ENCODE measurements around the gene DENND1A. TPM values are rescaled to one million over a fixed set of nuclear protein-coding genes. Genes with fewer than 3 reads are reported as not detected.
A peak's percentile ranks its signal among the peaks of the same experiment; 100 is the strongest.

Gene DENND1A
- total and polyA plus RNA-seq, 2 experiments from 2014 or later = 13.1 to 28.7 TPM

GRCh38 chr9:123622711-123623241, 307.1 kb downstream of the DENND1A start:
- Histone ChIP-seq H3K27ac (ENCODE audit: low read depth) (peak overlapping the region; percentile 20; the same call in 1 of the 2 replicates), H2AFZ (no peak overlapping the region), H3K9me2 (ENCODE audit: insufficient read depth) (no peaks in the 10 kb centered on the region), H3F3A (replicated peaks; ENCODE audit: low read depth) (no peaks in the 10 kb centered on the region), H3K36me3 (ENCODE audit: insufficient read depth) (no peaks in the 10 kb centered on the region), H3K79me2 (replicated peaks; ENCODE audit: insufficient read depth) (no peaks in the 10 kb centered on the region), H3K4me2 (no peak overlapping the region), H3K4me3 (no peak overlapping the region), H3K27me3 (ENCODE audit: insufficient read depth) (no peaks in the 10 kb centered on the region), H4K20me1 (replicated peaks; ENCODE audit: insufficient read depth) (peaks cover 7% of the 10 kb centered on the region; the same call in 1 of the 2 replicates), H3K4me1 (ENCODE audit: insufficient read depth) (peaks cover 18% of the 10 kb centered on the region; the same call in 1 of the 2 replicates)
- Mint-ChIP-seq H3K27ac (peak overlapping the region; percentile 50; the same call in 1 of the 2 replicates), H3K4me3 (no peak overlapping the region), H3K27me3 (ENCODE audit: insufficient read depth, low read depth, poor library complexity) (peaks cover 5% of the 10 kb centered on the region), H3K4me1 (peaks cover 32% of the 10 kb centered on the region), H3K36me3 (ENCODE audit: low read depth) (no peaks in the 10 kb centered on the region; the same call in 2 of the 3 replicates), H3K9me3 (no peaks in the 10 kb centered on the region)
- ATAC-seq (no peak), DNase-seq (ENCODE audit: low spot score) (peak; percentile 33)
- TF ChIP-seq STAT1 (IDR thresholded peaks at IDR 0.05; ENCODE audit: unreplicated experiment) (no peak), JUNB (IDR thresholded peaks at IDR 0.05; ENCODE audit: unreplicated experiment) (no peak), EZH2phosphoT487 (IDR thresholded peaks at IDR 0.05; ENCODE audit: unreplicated experiment) (no peak), EZH2 (IDR thresholded peaks at IDR 0.05; ENCODE audit: low read depth, unreplicated experiment) (no peak)
- TF ChIP-seq, protein P1, sequence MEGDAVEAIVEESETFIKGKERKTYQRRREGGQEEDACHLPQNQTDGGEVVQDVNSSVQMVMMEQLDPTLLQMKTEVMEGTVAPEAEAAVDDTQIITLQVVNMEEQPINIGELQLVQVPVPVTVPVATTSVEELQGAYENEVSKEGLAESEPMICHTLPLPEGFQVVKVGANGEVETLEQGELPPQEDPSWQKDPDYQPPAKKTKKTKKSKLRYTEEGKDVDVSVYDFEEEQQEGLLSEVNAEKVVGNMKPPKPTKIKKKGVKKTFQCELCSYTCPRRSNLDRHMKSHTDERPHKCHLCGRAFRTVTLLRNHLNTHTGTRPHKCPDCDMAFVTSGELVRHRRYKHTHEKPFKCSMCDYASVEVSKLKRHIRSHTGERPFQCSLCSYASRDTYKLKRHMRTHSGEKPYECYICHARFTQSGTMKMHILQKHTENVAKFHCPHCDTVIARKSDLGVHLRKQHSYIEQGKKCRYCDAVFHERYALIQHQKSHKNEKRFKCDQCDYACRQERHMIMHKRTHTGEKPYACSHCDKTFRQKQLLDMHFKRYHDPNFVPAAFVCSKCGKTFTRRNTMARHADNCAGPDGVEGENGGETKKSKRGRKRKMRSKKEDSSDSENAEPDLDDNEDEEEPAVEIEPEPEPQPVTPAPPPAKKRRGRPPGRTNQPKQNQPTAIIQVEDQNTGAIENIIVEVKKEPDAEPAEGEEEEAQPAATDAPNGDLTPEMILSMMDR (conservative IDR thresholded peaks at IDR 0.05; ENCODE audit: low read depth in 2 of 2) = no peak

DNA sequence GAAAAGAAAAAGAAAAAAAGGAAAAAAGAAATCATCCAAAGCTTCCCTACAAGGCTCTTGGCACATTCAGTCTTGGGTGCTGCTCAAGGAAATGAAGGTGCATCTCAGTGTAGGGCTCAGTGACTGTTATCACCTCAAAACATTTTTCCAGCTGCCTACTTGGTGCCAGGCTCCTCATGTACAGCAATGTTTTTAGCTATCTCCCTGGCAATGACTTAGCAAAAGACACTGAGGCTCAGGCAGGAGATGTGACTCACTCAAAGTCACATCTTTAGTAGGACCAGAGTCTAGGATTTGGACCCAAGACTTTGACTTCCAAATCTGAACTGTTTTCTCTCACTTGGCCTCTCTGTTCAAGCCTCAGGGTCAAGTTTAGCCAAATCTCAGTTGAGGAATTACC, 309.7 kb downstream of the DENND1A start:
- H3K4me3 ChIP-seq = no peak overlapping the region
- H3F3A ChIP-seq (replicated peaks; ENCODE audit: low read depth) = no peaks in the 10 kb centered on the region
- TF ChIP-seq, protein P1 (conservative IDR thresholded peaks at IDR 0.05; ENCODE audit: low read depth in 2 of 2) = no peak
- no peak for TF ChIP-seq STAT1 (IDR thresholded peaks at IDR 0.05; ENCODE audit: unreplicated experiment)
- ATAC-seq (no peak), DNase-seq (ENCODE audit: low spot score) (no peak)
- no peaks in the 10 kb centered on the region for H3K9me2 ChIP-seq (ENCODE audit: insufficient read depth)
- no peaks in the 10 kb centered on the region for H3K36me3 ChIP-seq (ENCODE audit: insufficient read depth)
- Mint-ChIP-seq H3K36me3 (ENCODE audit: low read depth) (no peaks in the 10 kb centered on the region), H3K9me3 (no peaks in the 10 kb centered on the region), H3K27ac (no peak overlapping the region), H3K4me1 (peaks cover 51% of the 10 kb centered on the region), H3K4me3 (no peak overlapping the region), H3K27me3 (ENCODE audit: insufficient read depth, low read depth, poor library complexity) (peaks cover 5% of the 10 kb centered on the region)
- no peaks in the 10 kb centered on the region for H3K79me2 ChIP-seq (replicated peaks; ENCODE audit: insufficient read depth)
- peaks cover 29% of the 10 kb centered on the region for H3K4me1 ChIP-seq (ENCODE audit: insufficient read depth)
- H4K20me1 ChIP-seq (replicated peaks; ENCODE audit: insufficient read depth) = peaks cover 7% of the 10 kb centered on the region; the same call in 1 of the 2 replicates
- no peak overlapping the region for H2AFZ ChIP-seq
- no peaks in the 10 kb centered on the region for H3K27me3 ChIP-seq (ENCODE audit: insufficient read depth)
- H3K27ac ChIP-seq (ENCODE audit: low read depth) = no peak overlapping the region
- H3K4me2 ChIP-seq = no peak overlapping the region
